Measurements from ENCODE around the gene STXBP1. TPM values are rescaled to one million over a fixed set of nuclear protein-coding genes. Genes with fewer than 3 reads are reported as not detected.

Gene STXBP1
- total and polyA plus RNA-seq, 8 donors, result 5.2 to 77.7 (median 17.6) TPM

GRCh38 chr9:127586537-127586936 is 25.5 kb upstream of the STXBP1 start:
- intact Hi-C loops (cut with DNase I; ENCODE audit: low total_unique reads), result loop anchor here (2.0 kb wide), 1 partner anchor 84 kb away; no protein-coding TSS in a partner anchor
- H3K4me3 ChIP-seq, result no peak overlapping the region
- H3K9me3 ChIP-seq, result no peaks in the 10 kb centered on the region
- H3K36me3 ChIP-seq, result no peaks in the 10 kb centered on the region
- WGBS, 5 donors, result 43 to 52% (median 48%) methylated on average over 5 of the region's 5 CpGs
- DNase-seq, result peak; percentile 87 to 93
- no peaks in the 10 kb centered on the region for H3K27me3 ChIP-seq
- TF ChIP-seq EP300 (IDR thresholded peaks at IDR 0.05), result no peak
- TF ChIP-seq CTCF (IDR thresholded peaks at IDR 0.05), result peak in 6 of 7 experiments; percentile 70 to 98 (median 84)
- TF ChIP-seq POLR2AphosphoS5 (IDR thresholded peaks at IDR 0.05), result peak; percentile 26 to 81 (median 31)
- TF ChIP-seq POLR2A (IDR thresholded peaks at IDR 0.05), result no peak
- H3K27ac ChIP-seq, result no peak overlapping the region
- H3K4me1 ChIP-seq, result peaks cover 0 to 50% (median 24%) of the 10 kb centered on the region in 4 donors

GRCh38 chr9:127587966-127588365 is 24.1 kb upstream of the STXBP1 start:
- intact Hi-C loops (cut with DNase I; ENCODE audit: low total_unique reads), result loop anchor here (2.0 kb wide), 1 partner anchor 85 kb away; no protein-coding TSS in a partner anchor
- Histone ChIP-seq H3K27ac (no peak overlapping the region), H3K36me3 (no peaks in the 10 kb centered on the region), H3K4me1 (peaks cover 0 to 50% (median 24%) of the 10 kb centered on the region in 4 donors), H3K4me3 (no peak overlapping the region), H3K27me3 (no peaks in the 10 kb centered on the region), H3K9me3 (no peaks in the 10 kb centered on the region)
- 60 to 66% (median 61%) methylated on average over 2 of the region's 2 CpGs for WGBS, 5 donors
- no peak for TF ChIP-seq POLR2A (IDR thresholded peaks at IDR 0.05)
- no peak for TF ChIP-seq CTCF (IDR thresholded peaks at IDR 0.05)
- TF ChIP-seq POLR2AphosphoS5 (IDR thresholded peaks at IDR 0.05), result no peak
- no peak for TF ChIP-seq EP300 (IDR thresholded peaks at IDR 0.05)
- DNase-seq, result no peak

- TF ChIP-seq POLR2A (IDR thresholded peaks at IDR 0.05) (no peak), CTCF (IDR thresholded peaks at IDR 0.05) (no peak)
- no peak for DNase-seq
- H3K4me1 ChIP-seq, result peaks cover 0 to 40% (median 20%) of the 10 kb centered on the region in 4 donors
- 46 to 50% (median 49%) methylated on average over 5 of the region's 5 CpGs for WGBS, 5 donors
- no peaks in the 10 kb centered on the region for H3K36me3 ChIP-seq
- no peaks in the 10 kb centered on the region for H3K27me3 ChIP-seq
- no peak overlapping the region for H3K4me3 ChIP-seq
- H3K9me3 ChIP-seq, result no peaks in the 10 kb centered on the region
- no peak overlapping the region for H3K27ac ChIP-seq
- intact Hi-C loops (cut with DNase I; ENCODE audit: low total_unique reads), result no loop called here
These were observed 23.2 kb upstream of the STXBP1 start for GRCh38 chr9:127588740-127589506.

GRCh38 chr9:127589955-127590370 is 22.1 kb upstream of the STXBP1 start:
- H3K4me1 ChIP-seq, result peaks cover 0 to 33% (median 17%) of the 10 kb centered on the region in 4 donors
- peak; percentile 70 to 89 for DNase-seq
- H3K9me3 ChIP-seq, result no peaks in the 10 kb centered on the region
- H3K36me3 ChIP-seq, result no peaks in the 10 kb centered on the region
- no peak overlapping the region for H3K4me3 ChIP-seq
- TF ChIP-seq POLR2A (IDR thresholded peaks at IDR 0.05) (no peak), EP300 (IDR thresholded peaks at IDR 0.05) (no peak), POLR2AphosphoS5 (IDR thresholded peaks at IDR 0.05) (peak in 1 of 3 donors; percentile 63), CTCF (IDR thresholded peaks at IDR 0.05) (peak in 5 of 7 experiments; percentile 82 to 95 (median 93))
- H3K27ac ChIP-seq, result no peak overlapping the region
- intact Hi-C loops (cut with DNase I; ENCODE audit: low total_unique reads), result loop anchor here (5.0 kb wide), 2 partner anchors 142 to 332 kb away; no protein-coding TSS in a partner anchor
- H3K27me3 ChIP-seq, result no peaks in the 10 kb centered on the region
- 7 to 11% (median 10%) methylated on average over 8 of the region's 8 CpGs for WGBS, 5 donors

Measured in stomach (tissue), 9 donors.